ENCODE results near the gene DHRSX.
"Not testable (repeated sequence)": the region's sequence is repeated elsewhere in the genome, so short reads cannot be mapped to it uniquely, and the experiment has no call there.

DHRSX gene

GRCh38 chrX:2360731-2361130, 140.0 kb downstream of the DHRSX start:
- Histone ChIP-seq H3K27ac (no peak overlapping the region), H3K4me3 (ENCODE audit: low read depth, low read length) (no peak overlapping the region), H3K36me3 (replicated peaks) (no peaks in the 10 kb centered on the region), H3K27me3 (replicated peaks) (no peaks in the 10 kb centered on the region)
- DNase-seq: peak; percentile 32
- TF ChIP-seq CTCF (IDR thresholded peaks at IDR 0.05; ENCODE audit: low read depth, low read length, missing control alignments): peak; percentile 16
- in situ Hi-C loops (cut with HindIII; ENCODE audit: low pct_ligation_motif_present, low sequenced_read_pairs): no loop called here

GRCh38 chrX:2359522-2359921, 141.3 kb downstream of the DHRSX start:
- H3K36me3 ChIP-seq (replicated peaks); DNase-seq; H3K27me3 ChIP-seq (replicated peaks); H3K27ac ChIP-seq; in situ Hi-C loops (cut with HindIII; ENCODE audit: low pct_ligation_motif_present, low sequenced_read_pairs); H3K4me3 ChIP-seq (ENCODE audit: low read depth, low read length): not testable (repeated sequence)

GRCh38 chrX:2351999-2352995, 148.5 kb downstream of the DHRSX start:
- TF ChIP-seq CTCF (IDR thresholded peaks at IDR 0.05; ENCODE audit: low read depth, low read length, missing control alignments): peak; percentile 15
- in situ Hi-C loops (cut with HindIII; ENCODE audit: low pct_ligation_motif_present, low sequenced_read_pairs): no loop called here
- peak overlapping the region; percentile 16 for H3K4me3 ChIP-seq (ENCODE audit: low read depth, low read length)
- H3K36me3 ChIP-seq (replicated peaks): no peaks in the 10 kb centered on the region
- peak; percentile 94 for DNase-seq
- peak overlapping the region; percentile 94 for H3K27ac ChIP-seq
- no peaks in the 10 kb centered on the region for H3K27me3 ChIP-seq (replicated peaks)

- H3K4me3 ChIP-seq (ENCODE audit: low read depth, low read length): no peak overlapping the region
- DNase-seq: peak; percentile 83
- H3K36me3 ChIP-seq (replicated peaks): no peaks in the 10 kb centered on the region
- in situ Hi-C loops (cut with HindIII; ENCODE audit: low pct_ligation_motif_present, low sequenced_read_pairs): no loop called here
- peak overlapping the region; percentile 94 for H3K27ac ChIP-seq
- no peak for TF ChIP-seq CTCF (IDR thresholded peaks at IDR 0.05; ENCODE audit: low read depth, low read length, missing control alignments)
- no peaks in the 10 kb centered on the region for H3K27me3 ChIP-seq (replicated peaks)
Measured at GRCh38 chrX:2351321-2351720, 149.5 kb downstream of the DHRSX start.

- DNase-seq; H3K27ac ChIP-seq; H3K36me3 ChIP-seq (replicated peaks); H3K27me3 ChIP-seq (replicated peaks); in situ Hi-C loops (cut with HindIII; ENCODE audit: low pct_ligation_motif_present, low sequenced_read_pairs); H3K4me3 ChIP-seq (ENCODE audit: low read depth, low read length): not testable (repeated sequence)
Measured at GRCh38 chrX:2350703-2351102, 150.1 kb downstream of the DHRSX start.

GRCh38 chrX:2350036-2350435, 150.7 kb downstream of the DHRSX start:
- H3K36me3 ChIP-seq (replicated peaks); H3K27me3 ChIP-seq (replicated peaks); in situ Hi-C loops (cut with HindIII; ENCODE audit: low pct_ligation_motif_present, low sequenced_read_pairs); DNase-seq; H3K27ac ChIP-seq; H3K4me3 ChIP-seq (ENCODE audit: low read depth, low read length): not testable (repeated sequence)

GRCh38 chrX:2348211-2348610, 152.6 kb downstream of the DHRSX start:
- no peak for TF ChIP-seq CTCF (IDR thresholded peaks at IDR 0.05; ENCODE audit: low read depth, low read length, missing control alignments)
- in situ Hi-C loops (cut with HindIII; ENCODE audit: low pct_ligation_motif_present, low sequenced_read_pairs): no loop called here
- Histone ChIP-seq H3K36me3 (replicated peaks) (no peaks in the 10 kb centered on the region), H3K27me3 (replicated peaks) (no peaks in the 10 kb centered on the region), H3K27ac (no peak overlapping the region), H3K4me3 (ENCODE audit: low read depth, low read length) (no peak overlapping the region)
- DNase-seq: no peak

Data from brain microvascular endothelial cell (primary cell).